T47D (cell line): ENCODE results near the gene DSG3.

Experiments
- DNase-seq, 2 experiments: peaks; one replicate each; pipeline versions ENCODE4 v3.0.0 to v3.0.0-alpha.2; 2011 to 2012; ENCODE audit warnings: low read depth in 1 of 2, low spot score in 1 of 2
- JUND ChIP-seq: IDR thresholded peaks from 2 replicates; pipeline ENCODE4 v1.6.1; 2012; ENCODE audit warnings: low read depth
- in situ Hi-C: cut with HindIII; loops from 2 replicates; pipeline ENCODE4 v1.10.0; 2016; ENCODE audit warnings: low sequenced_read_pairs, low pct_unique_long_range_greater_than_20kb

DSG3 gene

DNA sequence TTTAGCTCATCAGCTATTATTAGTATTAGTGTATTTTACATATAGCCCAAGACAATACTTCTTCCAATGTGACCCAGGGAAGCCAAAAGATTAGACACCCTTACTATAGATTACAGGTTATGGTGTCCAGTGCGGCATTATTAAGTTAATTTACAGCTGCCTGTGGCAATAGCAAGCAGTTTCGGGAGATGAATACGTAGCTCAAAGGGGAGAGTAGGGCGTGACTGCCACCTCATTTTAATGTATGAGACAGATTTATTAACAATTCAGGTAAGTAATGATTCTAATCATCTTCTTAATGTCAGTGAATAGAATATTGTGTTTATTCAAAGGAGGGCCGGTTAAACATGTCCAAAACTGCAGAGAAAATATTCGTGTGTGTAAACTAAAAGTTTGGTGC lies 6.8 kb upstream of the DSG3 start:
- TF ChIP-seq JUND = no peak
- DNase-seq = no peak
- in situ Hi-C loops = no loop called here

DNA sequence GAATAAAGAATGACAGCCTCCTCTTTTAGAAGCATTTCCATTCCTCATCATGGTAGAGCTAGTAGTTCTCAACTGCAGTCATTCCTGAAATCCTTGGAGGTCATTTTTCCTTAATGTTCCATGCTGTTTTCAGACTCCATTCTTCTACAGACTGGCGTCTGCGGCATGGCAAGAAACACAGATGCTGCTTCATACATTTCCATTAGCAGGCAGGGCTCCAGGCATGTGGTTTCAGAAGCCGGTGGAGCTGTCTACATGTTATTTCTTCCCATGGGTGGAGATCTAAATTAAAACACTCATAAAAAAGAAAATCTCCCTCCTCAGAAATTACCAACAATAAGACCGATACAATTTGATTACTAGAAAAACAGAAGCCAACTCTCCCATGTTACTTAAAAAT lies 6.0 kb upstream of the DSG3 start:
- in situ Hi-C loops = no loop called here
- DNase-seq = no peak
- TF ChIP-seq JUND = no peak

DNA sequence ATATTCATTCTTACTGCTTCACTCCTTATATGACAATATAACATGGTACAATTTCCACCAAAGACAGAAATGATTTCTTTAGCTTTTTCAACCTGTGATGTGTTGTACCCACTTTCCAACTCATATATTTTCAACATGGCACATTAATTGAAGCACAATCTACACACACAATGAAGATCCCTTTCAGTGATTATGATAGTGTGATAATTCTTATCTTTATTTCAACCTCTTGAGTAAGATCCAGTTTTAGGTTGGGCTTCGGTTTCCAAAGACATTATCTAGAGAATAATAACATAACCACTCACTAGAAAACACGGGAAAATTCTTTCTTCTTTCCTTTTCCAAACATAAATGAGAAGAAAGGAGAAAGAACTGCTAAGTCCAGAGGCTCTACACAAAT lies 3.4 kb upstream of the DSG3 start:
- in situ Hi-C loops = no loop called here
- no peak for TF ChIP-seq JUND

DNA sequence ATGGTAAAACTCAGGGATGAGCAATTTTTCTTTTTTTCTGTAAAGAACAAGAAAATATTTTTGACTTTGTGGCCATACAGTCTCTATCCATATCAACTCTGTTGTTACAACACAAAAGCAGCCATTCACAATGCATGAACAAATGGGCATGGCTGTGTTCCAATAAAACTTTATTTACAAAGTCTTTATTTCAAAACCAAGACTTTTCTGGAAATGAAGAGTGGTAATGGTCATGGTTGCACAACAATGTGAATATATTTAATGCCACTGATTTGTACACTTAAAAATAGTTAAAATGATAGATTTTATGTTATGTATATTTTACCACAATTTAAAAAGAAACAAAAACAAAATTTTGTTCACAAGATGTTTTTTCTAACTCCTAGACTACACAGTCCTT lies 1.6 kb upstream of the DSG3 start:
- in situ Hi-C loops = no loop called here
- TF ChIP-seq JUND = no peak
- DNase-seq = no peak

More for the DNA sequence above, 3.4 kb upstream of the DSG3 start:
- no peak for DNase-seq

DNA sequence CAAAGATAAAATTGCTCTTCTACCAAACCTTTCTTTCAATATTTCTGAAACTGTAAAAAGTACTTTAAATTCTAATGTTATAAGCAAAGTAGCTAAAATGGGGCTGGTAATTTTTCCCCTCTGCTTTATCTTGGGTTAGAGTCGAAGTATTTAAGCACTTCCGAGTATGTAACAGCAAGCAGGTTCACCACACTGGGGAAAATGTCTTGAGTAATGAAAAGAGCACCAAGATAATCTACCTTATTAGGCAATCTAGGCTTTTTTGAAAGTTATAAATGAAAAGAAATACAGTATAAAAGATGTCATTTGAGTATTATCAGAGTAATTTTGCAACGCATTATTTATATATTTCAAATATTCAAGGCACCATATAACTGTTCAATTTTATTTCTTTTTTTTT lies 687 bp upstream of the DSG3 start:
- TF ChIP-seq JUND = no peak
- in situ Hi-C loops = no loop called here

DNA sequence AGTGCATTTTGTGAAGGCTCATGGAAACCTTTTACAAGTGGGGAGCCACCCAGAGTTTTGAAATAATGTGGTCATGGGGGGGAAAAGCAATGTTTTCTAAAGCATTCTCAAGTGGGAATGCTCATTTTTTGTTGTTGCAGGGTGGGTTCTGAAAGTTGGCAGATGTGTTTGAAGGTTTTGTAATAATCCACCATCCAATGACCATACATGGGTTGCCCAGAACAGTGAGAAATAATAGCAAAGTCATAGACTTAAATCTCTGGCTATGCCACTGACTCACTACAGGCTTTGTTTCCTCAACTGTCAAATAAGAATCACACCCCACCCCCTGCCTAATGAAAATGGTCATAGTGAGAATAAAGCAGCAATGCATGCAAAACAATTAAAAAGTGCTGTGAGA lies 2.9 kb downstream of the DSG3 start:
- no peak for TF ChIP-seq JUND

More for the DNA sequence above, 687 bp upstream of the DSG3 start:
- no peak for DNase-seq

DNA sequence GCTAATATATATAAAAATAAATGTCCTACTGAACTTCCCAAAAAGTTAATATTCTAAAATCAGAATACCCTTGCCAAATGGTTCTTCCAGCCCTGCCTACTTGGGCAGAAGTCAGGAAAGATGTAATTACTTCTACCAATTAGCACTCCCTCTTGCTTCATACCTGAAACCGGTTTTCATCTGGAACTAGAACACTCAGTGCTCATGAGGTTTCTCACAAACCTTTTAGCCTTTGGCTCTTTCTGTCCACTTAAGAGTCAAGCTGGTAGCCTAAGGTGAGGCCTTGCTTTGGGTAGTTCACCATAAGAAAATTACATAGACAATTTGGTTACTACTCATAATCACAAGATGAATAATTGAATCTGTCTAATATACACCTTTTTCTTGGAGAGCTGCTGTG lies 4.1 kb downstream of the DSG3 start:
- TF ChIP-seq JUND = no peak
- in situ Hi-C loops = no loop called here
- DNase-seq = no peak

More for the DNA sequence above, 2.9 kb downstream of the DSG3 start:
- no peak for DNase-seq
- in situ Hi-C loops = no loop called here

DNA sequence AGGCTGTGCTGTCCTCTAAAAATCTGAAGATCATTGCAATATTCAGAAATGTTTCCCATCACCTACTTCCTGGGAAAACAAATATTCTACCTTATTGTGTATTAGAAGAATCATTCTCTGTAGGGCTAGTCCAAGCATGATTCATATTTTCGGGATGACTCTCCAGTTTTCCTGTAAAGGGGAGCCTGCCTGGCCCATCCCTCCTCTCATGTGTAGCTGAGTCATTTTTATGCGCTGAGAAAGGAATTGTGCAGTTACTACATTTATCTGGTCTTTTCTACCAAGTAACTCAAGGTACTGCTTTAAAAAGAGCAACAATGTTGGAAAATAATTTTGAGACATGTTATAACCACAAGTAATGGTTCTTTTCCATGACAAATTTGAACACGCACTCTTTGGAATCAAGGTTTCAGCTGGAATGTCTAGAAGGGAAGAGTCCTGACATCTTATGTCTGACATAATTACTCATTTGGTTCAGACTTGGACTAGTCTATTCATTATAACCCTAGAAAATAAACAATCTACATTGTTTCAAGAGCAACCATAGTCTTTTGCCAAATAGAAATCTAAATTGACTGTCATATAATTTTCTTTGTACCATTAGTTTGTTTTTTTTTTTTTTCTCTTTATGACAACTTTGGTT lies 6.6 kb downstream of the DSG3 start:
- no peak for TF ChIP-seq JUND
- in situ Hi-C loops = no loop called here
- DNase-seq = no peak

DNA sequence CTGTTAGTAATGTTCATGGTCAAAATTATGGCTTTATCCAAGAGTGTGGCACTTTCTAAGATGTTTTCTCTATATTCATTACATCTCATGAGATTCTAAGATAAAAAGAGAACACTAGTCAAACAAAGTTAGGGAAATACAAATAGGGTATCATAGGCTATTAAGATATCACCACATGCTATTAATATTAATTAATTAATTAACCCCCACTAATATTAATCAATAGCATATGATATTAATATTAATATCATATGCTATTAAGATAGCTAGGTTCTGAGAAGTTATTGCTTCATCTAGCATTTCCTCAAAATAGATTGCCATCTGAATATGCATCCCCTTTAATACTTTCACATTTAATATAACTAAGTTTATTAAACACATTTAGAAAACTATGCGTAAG lies 22.1 kb downstream of the DSG3 start:
- DNase-seq = no peak
- in situ Hi-C loops = no loop called here
- TF ChIP-seq JUND = no peak

DNA sequence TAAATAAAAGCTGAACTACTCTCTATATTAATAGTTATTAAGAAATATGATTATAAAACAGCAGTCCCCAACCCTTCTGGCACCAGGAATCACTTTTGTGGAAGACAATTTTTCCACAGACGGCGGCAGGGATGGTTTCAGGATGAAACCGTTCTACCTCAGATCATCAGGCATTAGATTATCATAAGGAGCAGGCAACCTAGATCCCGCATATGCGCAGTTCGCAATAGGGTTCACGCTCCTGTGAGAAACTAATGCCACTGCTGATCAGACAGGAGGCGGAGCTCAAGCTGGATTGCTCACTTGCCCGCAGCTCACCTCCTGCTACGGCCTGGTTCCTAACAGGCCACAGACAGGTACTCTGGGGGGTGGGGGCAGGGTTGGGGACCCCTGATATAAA lies 31.1 kb downstream of the DSG3 start:
- TF ChIP-seq JUND = no peak
- in situ Hi-C loops = no loop called here
- DNase-seq = no peak

DNA sequence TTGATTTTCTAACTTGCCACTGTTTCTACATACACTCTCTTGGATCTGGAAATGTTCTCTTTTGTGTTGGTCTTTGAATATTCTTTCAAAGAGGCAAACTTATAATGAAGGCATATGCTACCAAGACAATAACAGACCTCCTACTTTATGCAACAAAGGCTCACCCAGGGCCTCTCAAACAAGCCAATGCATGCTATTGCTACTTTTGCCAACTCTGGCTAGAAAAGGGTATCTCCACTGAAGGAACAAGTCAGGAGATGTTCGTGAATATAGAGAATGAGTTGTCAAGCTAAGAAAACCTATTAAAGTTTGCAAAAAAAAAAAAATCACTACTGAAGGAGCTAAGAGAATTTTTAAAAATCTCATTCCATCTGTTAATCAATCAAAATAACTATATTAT lies 34.5 kb downstream of the DSG3 start:
- no peak for DNase-seq
- in situ Hi-C loops = no loop called here
- no peak for TF ChIP-seq JUND

DNA sequence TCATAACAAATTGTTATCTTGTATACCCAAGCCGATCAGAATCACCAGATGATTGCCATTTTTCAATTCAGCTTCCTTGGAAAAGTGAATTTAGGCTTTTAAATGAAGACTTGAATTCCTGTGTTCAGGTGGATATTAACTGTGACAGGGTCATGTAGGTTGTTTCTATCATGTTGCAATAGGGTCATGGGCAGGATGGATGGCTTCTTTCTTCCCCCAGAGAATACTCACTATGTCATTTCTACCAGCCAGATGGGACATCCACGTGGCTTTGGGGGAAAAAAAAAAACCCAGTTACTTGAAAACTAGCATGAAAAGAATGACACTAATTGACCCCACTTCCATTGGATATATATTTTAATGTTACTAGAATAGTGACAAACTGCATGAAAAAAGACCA lies 35.9 kb downstream of the DSG3 start:
- DNase-seq = no peak
- in situ Hi-C loops = no loop called here
- no peak for TF ChIP-seq JUND

DNA sequence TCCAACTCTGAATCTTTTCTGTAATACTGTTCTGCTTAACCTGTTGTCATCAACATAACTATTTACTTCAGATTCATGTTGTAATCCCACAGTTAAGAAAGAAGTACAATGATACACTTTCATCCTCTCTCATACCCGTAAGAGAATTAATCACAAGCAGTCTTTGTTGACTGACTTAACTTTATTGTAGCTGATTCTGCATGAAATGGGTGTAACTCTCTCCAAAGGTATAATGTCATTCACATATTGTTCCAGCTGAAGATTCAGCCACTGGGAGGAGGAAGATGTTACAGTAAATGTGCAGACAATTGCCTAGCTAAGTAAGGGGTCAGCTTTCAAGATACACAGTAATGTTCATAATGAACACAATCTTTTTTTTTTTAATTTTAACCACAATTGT lies 36.9 kb downstream of the DSG3 start:
- no peak for DNase-seq
- no peak for TF ChIP-seq JUND
- in situ Hi-C loops = no loop called here

DNA sequence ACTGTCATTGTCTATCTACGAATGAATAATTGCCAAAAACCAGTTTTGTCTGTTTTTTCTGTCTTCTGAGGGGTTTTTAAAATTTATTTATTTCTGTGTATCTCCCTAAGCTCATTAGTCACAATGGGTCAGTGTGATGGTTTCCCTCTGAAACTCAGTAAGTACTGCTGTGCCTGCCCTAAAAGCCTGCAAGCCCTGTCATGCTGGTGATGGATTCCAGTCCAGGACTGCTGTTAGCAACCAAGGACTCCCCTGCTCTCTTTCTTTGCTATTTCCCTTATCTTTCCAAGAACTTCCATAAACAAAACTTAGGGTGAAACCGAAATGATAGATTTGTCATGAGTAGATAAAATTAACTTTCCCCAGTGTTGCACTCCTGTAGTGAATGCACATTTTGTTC lies 38.6 kb downstream of the DSG3 start:
- DNase-seq = no peak
- in situ Hi-C loops = no loop called here
- TF ChIP-seq JUND = no peak
